MM.1S (cell line): ENCODE measurements around the gene LETM1.

Source experiments
- DNase-seq: peaks from one replicate; pipeline ENCODE4 v3.0.0-alpha.2; 2015
- H2AFZ ChIP-seq: fragments of 300-600 bp; sonication (generic); 2 replicates; pipeline ENCODE4 v1.6.0; 2016; ENCODE audit warnings: antibody characterized with exemption, low read length
- H3F3A ChIP-seq: fragments of 300-600 bp; sonication (generic); 2 replicates; pipeline ENCODE4 v1.6.1; 2016; ENCODE audit warnings: mild to moderate bottlenecking, antibody characterized with exemption, low read length, moderate library complexity, mixed read lengths; ENCODE audit not compliant: insufficient read depth
- H3K27ac ChIP-seq: fragments of 300-600 bp; sonication (generic); 2 replicates; pipeline ENCODE4 v1.5.1; 2016; ENCODE audit warnings: mild to moderate bottlenecking, low read length
- H3K27me3 ChIP-seq: fragments of 300-600 bp; sonication (generic); replicated peaks from 2 replicates; pipeline ENCODE4 v1.6.0; 2016; ENCODE audit warnings: low read length; ENCODE audit not compliant: insufficient read depth
- H3K36me3 ChIP-seq: fragments of 300-600 bp; sonication (generic); replicated peaks from 2 replicates; pipeline ENCODE4 v1.6.1; 2016; ENCODE audit warnings: mild to moderate bottlenecking, low read length, mixed read lengths; ENCODE audit not compliant: insufficient read depth
- H3K4me1 ChIP-seq: fragments of 300-600 bp; sonication (generic); 2 replicates; pipeline ENCODE4 v1.6.1; 2016; ENCODE audit warnings: low read length, mixed read lengths
- H3K4me2 ChIP-seq: fragments of 300-600 bp; sonication (generic); 2 replicates; pipeline ENCODE4 v1.6.0; 2016; ENCODE audit warnings: low read depth, low read length
- H3K4me3 ChIP-seq: fragments of 300-600 bp; sonication (generic); 2 replicates; pipeline ENCODE4 v1.5.1; 2016; ENCODE audit warnings: low read length, mixed read lengths
- H3K79me2 ChIP-seq: fragments of 300-600 bp; sonication (generic); 2 replicates; pipeline ENCODE4 v1.6.1; 2016; ENCODE audit warnings: mixed run types, low read length, mixed read lengths
- H3K9ac ChIP-seq: fragments of 300-600 bp; sonication (generic); 2 replicates; pipeline ENCODE4 v1.6.1; 2016; ENCODE audit warnings: low read length, mixed read lengths
- H3K9me2 ChIP-seq: fragments of 300-600 bp; sonication (generic); replicated peaks from 2 replicates; pipeline ENCODE4 v1.6.1; 2016; ENCODE audit warnings: mild to moderate bottlenecking, low read length, mixed read lengths; ENCODE audit not compliant: insufficient read depth
- H3K9me3 ChIP-seq: fragments of 300-600 bp; sonication (generic); replicated peaks from 2 replicates; pipeline ENCODE4 v1.6.1; 2016; ENCODE audit warnings: mild to moderate bottlenecking, low read length, mixed read lengths; ENCODE audit not compliant: insufficient read depth
- H4K20me1 ChIP-seq: fragments of 300-600 bp; sonication (generic); 2 replicates; pipeline ENCODE4 v1.6.1; 2016; ENCODE audit warnings: mild to moderate bottlenecking, low read length, moderate library complexity, mixed read lengths; ENCODE audit not compliant: insufficient read depth
- EZH2 ChIP-seq: fragments of 300-600 bp; sonication (generic); optimal IDR thresholded peaks from 2 replicates; pipeline ENCODE3; 2017; ENCODE audit warnings: low read depth, mild to moderate bottlenecking, antibody characterized with exemption, low read length, mixed read lengths
- EZH2phosphoT487 ChIP-seq: fragments of 300-600 bp; sonication (generic); IDR thresholded peaks from 2 replicates; pipeline ENCODE4 v1.6.1; 2018; ENCODE audit warnings: antibody characterized with exemption, low read length
- TF ChIP-seq, protein P1 (sequence below): fragments of 300-600 bp; sonication (generic); IDR thresholded peaks from 2 replicates; pipeline ENCODE4 v1.5.1; 2016; ENCODE audit warnings: antibody characterized with exemption, low read length, mixed read lengths

Gene LETM1

DNA sequence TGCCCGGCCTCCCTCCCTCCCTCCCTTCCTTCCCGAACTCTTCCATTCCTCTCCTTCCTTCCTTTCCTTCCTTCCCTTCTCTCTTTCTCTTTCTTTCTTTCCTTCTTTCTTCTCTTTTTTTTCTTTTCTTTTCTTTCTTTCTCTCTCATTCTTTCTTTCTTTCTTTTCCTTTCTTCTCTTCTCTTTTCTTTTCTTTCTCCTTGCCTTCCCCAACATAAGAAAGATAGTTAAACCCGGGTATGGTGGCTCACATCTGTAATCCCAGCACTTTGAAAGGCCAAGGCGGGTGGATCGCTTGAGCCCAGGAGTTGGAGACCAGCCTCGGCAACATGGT lies 40.7 kb upstream of the LETM1 start:
- H3K4me2 ChIP-seq = no peak overlapping the region
- no peaks in the 10 kb centered on the region for H3K9me2 ChIP-seq
- H3K27ac ChIP-seq = no peak overlapping the region
- no peaks in the 10 kb centered on the region for H3K9me3 ChIP-seq
- no peak overlapping the region for H3K4me3 ChIP-seq
- peaks cover 99% of the 10 kb centered on the region for H3K79me2 ChIP-seq
- TF ChIP-seq, protein P1, sequence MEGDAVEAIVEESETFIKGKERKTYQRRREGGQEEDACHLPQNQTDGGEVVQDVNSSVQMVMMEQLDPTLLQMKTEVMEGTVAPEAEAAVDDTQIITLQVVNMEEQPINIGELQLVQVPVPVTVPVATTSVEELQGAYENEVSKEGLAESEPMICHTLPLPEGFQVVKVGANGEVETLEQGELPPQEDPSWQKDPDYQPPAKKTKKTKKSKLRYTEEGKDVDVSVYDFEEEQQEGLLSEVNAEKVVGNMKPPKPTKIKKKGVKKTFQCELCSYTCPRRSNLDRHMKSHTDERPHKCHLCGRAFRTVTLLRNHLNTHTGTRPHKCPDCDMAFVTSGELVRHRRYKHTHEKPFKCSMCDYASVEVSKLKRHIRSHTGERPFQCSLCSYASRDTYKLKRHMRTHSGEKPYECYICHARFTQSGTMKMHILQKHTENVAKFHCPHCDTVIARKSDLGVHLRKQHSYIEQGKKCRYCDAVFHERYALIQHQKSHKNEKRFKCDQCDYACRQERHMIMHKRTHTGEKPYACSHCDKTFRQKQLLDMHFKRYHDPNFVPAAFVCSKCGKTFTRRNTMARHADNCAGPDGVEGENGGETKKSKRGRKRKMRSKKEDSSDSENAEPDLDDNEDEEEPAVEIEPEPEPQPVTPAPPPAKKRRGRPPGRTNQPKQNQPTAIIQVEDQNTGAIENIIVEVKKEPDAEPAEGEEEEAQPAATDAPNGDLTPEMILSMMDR = no peak
- no peak for TF ChIP-seq EZH2phosphoT487
- no peak for TF ChIP-seq EZH2
- peaks cover 52% of the 10 kb centered on the region for H4K20me1 ChIP-seq
- H2AFZ ChIP-seq = no peak overlapping the region
- no peaks in the 10 kb centered on the region for H3K27me3 ChIP-seq
- no peak overlapping the region for H3K9ac ChIP-seq
- no peak for DNase-seq
- H3K36me3 ChIP-seq = peaks cover 11% of the 10 kb centered on the region; the same call in 1 of the 2 replicates
- peaks cover 19% of the 10 kb centered on the region for H3F3A ChIP-seq
- no peaks in the 10 kb centered on the region for H3K4me1 ChIP-seq

DNA sequence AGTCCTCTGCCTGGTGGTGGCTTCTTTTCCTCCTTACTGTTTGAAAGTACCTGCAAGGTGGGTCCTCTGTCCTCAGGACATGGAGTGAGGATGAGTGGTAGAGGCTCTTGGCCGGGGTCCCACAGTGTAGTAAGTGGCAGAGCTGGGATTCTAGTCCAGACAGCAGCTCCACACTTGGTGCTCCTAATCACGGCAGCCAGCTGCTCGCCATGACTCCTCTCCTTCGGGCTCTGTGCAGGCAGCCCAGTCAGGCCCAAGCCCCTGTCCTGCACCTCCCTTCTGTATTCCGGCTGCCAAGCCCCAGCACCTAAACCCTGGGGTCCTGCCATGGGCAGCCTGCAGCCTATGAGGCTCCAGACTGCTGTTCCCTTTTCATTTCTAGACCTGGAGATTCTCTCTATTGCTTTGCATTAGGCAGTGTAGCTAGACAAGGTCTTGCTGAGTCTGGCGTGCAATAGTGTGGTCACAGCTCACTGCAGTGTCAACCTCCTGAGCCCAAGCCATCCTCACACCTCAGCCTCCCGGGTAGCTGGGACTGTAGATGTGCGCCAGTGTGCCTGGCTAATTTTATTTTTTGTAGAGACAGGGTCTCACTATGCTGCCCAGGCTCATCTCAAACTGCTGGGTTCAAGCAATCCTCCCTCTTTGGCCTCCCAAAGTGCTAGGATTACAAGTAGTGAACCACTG lies 40.2 kb upstream of the LETM1 start:
- Histone ChIP-seq H3K9me3 (no peaks in the 10 kb centered on the region), H3K36me3 (0 out of 2 replicates have a peak, but pooled peaks cover 7% of the 10 kb centered on the region), H3K9me2 (no peaks in the 10 kb centered on the region), H2AFZ (no peak overlapping the region), H3K4me3 (no peak overlapping the region), H3K27me3 (no peaks in the 10 kb centered on the region), H3K9ac (no peak overlapping the region), H4K20me1 (peaks cover 50% of the 10 kb centered on the region), H3K79me2 (peaks cover 99% of the 10 kb centered on the region), H3K4me2 (no peak overlapping the region), H3K27ac (no peak overlapping the region), H3F3A (peaks cover 19% of the 10 kb centered on the region), H3K4me1 (no peaks in the 10 kb centered on the region)
- DNase-seq = no peak
- TF ChIP-seq EZH2phosphoT487 (no peak), EZH2 (no peak)
- TF ChIP-seq, protein P1 = no peak

GRCh38 chr4:1890979-1891570 lies 35.1 kb upstream of the LETM1 start:
- Histone ChIP-seq H4K20me1 (peaks cover 58% of the 10 kb centered on the region), H3K9ac (no peak overlapping the region), H3F3A (peaks cover 7% of the 10 kb centered on the region; the same call in 1 of the 2 replicates), H3K27ac (no peak overlapping the region), H3K27me3 (no peaks in the 10 kb centered on the region), H3K79me2 (peaks cover 100% of the 10 kb centered on the region), H3K9me3 (no peaks in the 10 kb centered on the region), H3K4me1 (no peaks in the 10 kb centered on the region), H3K4me3 (no peak overlapping the region), H3K4me2 (no peak overlapping the region), H3K9me2 (no peaks in the 10 kb centered on the region), H3K36me3 (no peaks in the 10 kb centered on the region), H2AFZ (no peak overlapping the region)
- TF ChIP-seq EZH2 (no peak), EZH2phosphoT487 (no peak)
- TF ChIP-seq, protein P1 = no peak
- no peak for DNase-seq
